K562 (cell line): ENCODE data around the gene SENP3. TPM values are rescaled to one million over a fixed set of nuclear protein-coding genes. Genes with fewer than 3 reads are reported as not detected.
A peak's percentile ranks its signal among the peaks of the same experiment; 100 is the strongest.

Experiments
- ARID3B ChIP-seq: fragments of 250-450 bp; sonication (Bioruptor Pico); IDR thresholded peaks from 2 replicates; pipeline ENCODE4 v1.4.0; 2020; ENCODE audit warnings: borderline replicate concordance
- BCL6 ChIP-seq: fragments of 250-450 bp; sonication (Bioruptor Pico); IDR thresholded peaks from 2 replicates; pipeline ENCODE4 v1.4.0; 2020
- DNMT1 ChIP-seq: fragments of 450-650 bp; IDR thresholded peaks from 2 replicates; pipeline ENCODE4 v1.6.1; 2016; ENCODE audit warnings: antibody characterized with exemption, mild to moderate bottlenecking
- FOXA1 ChIP-seq: fragments of 450-650 bp; IDR thresholded peaks from 2 replicates; pipeline ENCODE4 v1.6.1; 2016; ENCODE audit warnings: mild to moderate bottlenecking, borderline replicate concordance
- FOXJ3 ChIP-seq: sonication (generic); formaldehyde crosslinking; IDR thresholded peaks from 2 replicates; pipeline ENCODE4 v1.4.0; 2020; ENCODE audit warnings: mild to moderate bottlenecking, missing genetic modification reagents
- GTF2A2 ChIP-seq: IDR thresholded peaks from 2 replicates; pipeline ENCODE4 v1.6.1; 2016; ENCODE audit warnings: mild to moderate bottlenecking, missing genetic modification characterization, missing compliant biosample characterization
- HDAC2 ChIP-seq: fragments of 450-650 bp; IDR thresholded peaks from 2 replicates; pipeline ENCODE4 v1.6.1; 2016; ENCODE audit warnings: mild to moderate bottlenecking
- KDM5B ChIP-seq: fragments of 200-600 bp; sonication (generic); IDR thresholded peaks from 2 replicates; pipeline ENCODE4 v1.6.1; 2012; ENCODE audit warnings: low read depth, mild to moderate bottlenecking, moderate library complexity, low read length, control low read depth, inconsistent platforms; ENCODE audit not compliant: insufficient replicate concordance
- MCM5 ChIP-seq: fragments of 450-650 bp; IDR thresholded peaks from 2 replicates; pipeline ENCODE4 v1.6.1; 2016; ENCODE audit warnings: low read depth
- RBM14 ChIP-seq: fragments of 200-400 bp; formaldehyde crosslinking; IDR thresholded peaks from 2 replicates; pipeline ENCODE4 v1.6.1; 2018; ENCODE audit warnings: low read depth, mild to moderate bottlenecking, low read length, moderate library complexity, borderline replicate concordance; ENCODE audit not compliant: insufficient read depth
- SIN3A ChIP-seq, 2 experiments: fragments of 150-350 bp in 1 of 2; IDR thresholded peaks; 2 replicates each; pipeline ENCODE4 v1.6.1; 2011 to 2016; ENCODE audit warnings: borderline replicate concordance in 2 of 2, low read depth in 2 of 2, low read length in 2 of 2, mild to moderate bottlenecking in 2 of 2, moderate library complexity in 2 of 2; ENCODE audit not compliant: control insufficient read depth in 1 of 2
- SRSF7 ChIP-seq: fragments of 200-400 bp; formaldehyde crosslinking; optimal IDR thresholded peaks from 2 replicates; pipeline ENCODE3; 2017; ENCODE audit warnings: mild to moderate bottlenecking, low read depth, low read length
- STAG1 ChIP-seq: sonication (generic); formaldehyde crosslinking; IDR thresholded peaks from 2 replicates; pipeline ENCODE4 v1.5.0; 2020; ENCODE audit warnings: missing genetic modification reagents, borderline replicate concordance
- TAL1 ChIP-seq: fragments of 450-650 bp; IDR thresholded peaks from 2 replicates; pipeline ENCODE4 v1.6.1; 2016; ENCODE audit warnings: mild to moderate bottlenecking
- TBL1XR1 ChIP-seq, 2 experiments: IDR thresholded peaks; 2 replicates each; pipeline ENCODE4 v1.6.1; 2012; ENCODE audit warnings: improper control_type of control experiment in 2 of 2, low read length in 2 of 2, mild to moderate bottlenecking in 1 of 2
- ZC3H4 ChIP-seq: sonication (generic); formaldehyde crosslinking; IDR thresholded peaks from 2 replicates; pipeline ENCODE4 v1.9.0; 2021; ENCODE audit warnings: missing genetic modification reagents, borderline replicate concordance
- ZNF121 ChIP-seq: sonication (generic); formaldehyde crosslinking; conservative IDR thresholded peaks from 2 replicates; pipeline ENCODE4 v1.8.0; 2022; ENCODE audit warnings: missing genetic modification reagents
- ZNF224 ChIP-seq: sonication (generic); formaldehyde crosslinking; IDR thresholded peaks from 2 replicates; pipeline ENCODE4 v1.8.0; 2022; ENCODE audit warnings: mild to moderate bottlenecking, missing genetic modification reagents
- ZNF408 ChIP-seq: fragments of 250-450 bp; sonication (Bioruptor Pico); IDR thresholded peaks from 2 replicates; pipeline ENCODE4 v1.4.0; 2020; ENCODE audit warnings: low read depth, mild to moderate bottlenecking, moderate library complexity
- ZNF589 ChIP-seq: fragments of 200-800 bp; sonication (Bioruptor generic); IDR thresholded peaks from 2 replicates; pipeline ENCODE4 v1.6.1; 2016; ENCODE audit warnings: low read depth, missing genetic modification characterization, missing compliant biosample characterization
- polyA plus RNA-seq, 8 experiments: library from polyadenylated mRNA; depleted of rRNA in 4 of 8; stranded (reverse) in 5 of 8; unstranded in 3 of 8; fragments of >200 nt; fragmentation: Nextera tagmentation in 2 of 8; fragmentation: Illumina TruSeq in 1 of 8; extraction: Ambion mirVana in 2 of 8; extraction: Trizol in 1 of 8; gene quantifications; 2 replicates each; pipeline versions ENCODE4 v1.2.1 to v1.2.3, GENCODE V29; 2011 to 2014; ENCODE audit warnings: inconsistent platforms in 1 of 8, missing spikeins in 1 of 8
- total RNA-seq, 7 experiments: library from RNA; depleted of rRNA in 6 of 7; stranded (reverse); fragments of >200 nt in 6 of 7; fragmentation: Illumina TruSeq in 2 of 7; extraction: Trizol in 2 of 7; gene quantifications; 2 replicates each; pipeline versions ENCODE4 v1.2.1 to v1.2.3, GENCODE V29; 2011 to 2021; ENCODE audit warnings: low replicate concordance in 1 of 7
- TF ChIP-seq, protein P1 (sequence below): sonication (generic); formaldehyde crosslinking; IDR thresholded peaks from 2 replicates; pipeline ENCODE4 v1.8.1; 2023; ENCODE audit warnings: mild to moderate bottlenecking, missing genetic modification reagents
- TF ChIP-seq, protein P2 (sequence below): fragments of 150-350 bp; IDR thresholded peaks from 2 replicates; pipeline ENCODE4 v1.6.1; 2014; ENCODE audit warnings: low read depth, mild to moderate bottlenecking, low read length, borderline replicate concordance

Gene SENP3
- total and polyA plus RNA-seq, 9 of the 15 experiments (the other 6 are each of a cell fraction or from before 2014, with no cell fraction given) = 0.63 to 102 (median 78.8) TPM

GRCh38 chr17:7579001-7579833 is 17.5 kb downstream of the SENP3 start, which contains the start of gene CD68 (continued):
- TF ChIP-seq MCM5 = no peak
- no peak for TF ChIP-seq ZNF121 (CRISPR knock-in tag)
- no peak for TF ChIP-seq ZNF408 (CRISPR knock-in tag)
- TF ChIP-seq ZNF589 (CRISPR knock-in tag) = 0 out of 2 replicates have a peak, but pooled peaks have one; percentile 27
- TF ChIP-seq ZC3H4 (CRISPR knock-in tag) = no peak
- no peak for TF ChIP-seq TAL1
- TF ChIP-seq RBM14 = no peak
- TF ChIP-seq ZNF224 (CRISPR knock-in tag) = no peak
- TF ChIP-seq KDM5B = peak; percentile 22
- no peak for TF ChIP-seq FOXJ3 (CRISPR knock-in tag)
- TF ChIP-seq STAG1 (CRISPR knock-in tag) = no peak
- no peak for TF ChIP-seq HDAC2
- no peak for TF ChIP-seq TBL1XR1 (IDR thresholded peaks at IDR 0.05; ENCODE audit: low read length in 2 of 2)
- TF ChIP-seq, protein P1, sequence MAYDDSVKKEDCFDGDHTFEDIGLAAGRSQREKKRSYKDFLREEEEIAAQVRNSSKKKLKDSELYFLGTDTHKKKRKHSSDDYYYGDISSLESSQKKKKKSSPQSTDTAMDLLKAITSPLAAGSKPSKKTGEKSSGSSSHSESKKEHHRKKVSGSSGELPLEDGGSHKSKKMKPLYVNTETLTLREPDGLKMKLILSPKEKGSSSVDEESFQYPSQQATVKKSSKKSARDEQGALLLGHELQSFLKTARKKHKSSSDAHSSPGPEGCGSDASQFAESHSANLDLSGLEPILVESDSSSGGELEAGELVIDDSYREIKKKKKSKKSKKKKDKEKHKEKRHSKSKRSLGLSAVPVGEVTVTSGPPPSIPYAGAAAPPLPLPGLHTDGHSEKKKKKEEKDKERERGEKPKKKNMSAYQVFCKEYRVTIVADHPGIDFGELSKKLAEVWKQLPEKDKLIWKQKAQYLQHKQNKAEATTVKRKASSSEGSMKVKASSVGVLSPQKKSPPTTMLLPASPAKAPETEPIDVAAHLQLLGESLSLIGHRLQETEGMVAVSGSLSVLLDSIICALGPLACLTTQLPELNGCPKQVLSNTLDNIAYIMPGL = no peak
- no peak for TF ChIP-seq DNMT1
- no peak for TF ChIP-seq FOXA1
- TF ChIP-seq, protein P2, sequence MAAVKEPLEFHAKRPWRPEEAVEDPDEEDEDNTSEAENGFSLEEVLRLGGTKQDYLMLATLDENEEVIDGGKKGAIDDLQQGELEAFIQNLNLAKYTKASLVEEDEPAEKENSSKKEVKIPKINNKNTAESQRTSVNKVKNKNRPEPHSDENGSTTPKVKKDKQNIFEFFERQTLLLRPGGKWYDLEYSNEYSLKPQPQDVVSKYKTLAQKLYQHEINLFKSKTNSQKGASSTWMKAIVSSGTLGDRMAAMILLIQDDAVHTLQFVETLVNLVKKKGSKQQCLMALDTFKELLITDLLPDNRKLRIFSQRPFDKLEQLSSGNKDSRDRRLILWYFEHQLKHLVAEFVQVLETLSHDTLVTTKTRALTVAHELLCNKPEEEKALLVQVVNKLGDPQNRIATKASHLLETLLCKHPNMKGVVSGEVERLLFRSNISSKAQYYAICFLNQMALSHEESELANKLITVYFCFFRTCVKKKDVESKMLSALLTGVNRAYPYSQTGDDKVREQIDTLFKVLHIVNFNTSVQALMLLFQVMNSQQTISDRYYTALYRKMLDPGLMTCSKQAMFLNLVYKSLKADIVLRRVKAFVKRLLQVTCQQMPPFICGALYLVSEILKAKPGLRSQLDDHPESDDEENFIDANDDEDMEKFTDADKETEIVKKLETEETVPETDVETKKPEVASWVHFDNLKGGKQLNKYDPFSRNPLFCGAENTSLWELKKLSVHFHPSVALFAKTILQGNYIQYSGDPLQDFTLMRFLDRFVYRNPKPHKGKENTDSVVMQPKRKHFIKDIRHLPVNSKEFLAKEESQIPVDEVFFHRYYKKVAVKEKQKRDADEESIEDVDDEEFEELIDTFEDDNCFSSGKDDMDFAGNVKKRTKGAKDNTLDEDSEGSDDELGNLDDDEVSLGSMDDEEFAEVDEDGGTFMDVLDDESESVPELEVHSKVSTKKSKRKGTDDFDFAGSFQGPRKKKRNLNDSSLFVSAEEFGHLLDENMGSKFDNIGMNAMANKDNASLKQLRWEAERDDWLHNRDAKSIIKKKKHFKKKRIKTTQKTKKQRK = no peak
- no peak for TF ChIP-seq SRSF7
- peak; percentile 66 to 95; a peak in 2 of 4 replicates for TF ChIP-seq SIN3A (IDR thresholded peaks at IDR 0.05; ENCODE audit: borderline replicate concordance in 2 of 2, control insufficient read depth in 1 of 2, low read depth in 2 of 2, low read length in 2 of 2)
- no peak for TF ChIP-seq GTF2A2
- no peak for TF ChIP-seq BCL6 (CRISPR knock-in tag)
- no peak for TF ChIP-seq ARID3B (CRISPR knock-in tag)
